Midbrain (tissue), 1 donor: ENCODE measurements around the gene ABI3BP.

Source experiments
- DNase-seq: peaks from one replicate; lab custom pipeline; 2025; lab: John Stamatoyannopoulos, UW

Gene ABI3BP

GRCh38 chr3:100834332-100834731, 158.9 kb downstream of the ABI3BP start:
- DNase-seq: no peak

- DNase-seq: peak; percentile 35
Observed at GRCh38 chr3:100833483-100833882, 159.7 kb downstream of the ABI3BP start.

- no peak for DNase-seq
Observed at GRCh38 chr3:100831629-100832028, 161.6 kb downstream of the ABI3BP start.

GRCh38 chr3:100830931-100831330, 162.3 kb downstream of the ABI3BP start:
- no peak for DNase-seq

GRCh38 chr3:100825574-100825973, 167.6 kb downstream of the ABI3BP start:
- no peak for DNase-seq

- no peak for DNase-seq
Observed at GRCh38 chr3:100815583-100815982, 177.6 kb downstream of the ABI3BP start.

GRCh38 chr3:100813828-100814227, 179.4 kb downstream of the ABI3BP start:
- DNase-seq: no peak

GRCh38 chr3:100811779-100812507, 181.3 kb downstream of the ABI3BP start:
- no peak for DNase-seq

- DNase-seq: no peak
Observed at GRCh38 chr3:100810671-100811070, 182.6 kb downstream of the ABI3BP start.

GRCh38 chr3:100804631-100805030, 188.6 kb downstream of the ABI3BP start:
- no peak for DNase-seq

GRCh38 chr3:100803711-100804110, 189.5 kb downstream of the ABI3BP start:
- no peak for DNase-seq

- DNase-seq: no peak
Observed at GRCh38 chr3:100802126-100802525, 191.1 kb downstream of the ABI3BP start.

GRCh38 chr3:100798012-100798411, 195.2 kb downstream of the ABI3BP start:
- no peak for DNase-seq

GRCh38 chr3:100796556-100796955, 196.7 kb downstream of the ABI3BP start:
- DNase-seq: no peak

GRCh38 chr3:100789579-100789978, 203.6 kb downstream of the ABI3BP start:
- no peak for DNase-seq

GRCh38 chr3:100783619-100784018, 209.6 kb downstream of the ABI3BP start:
- no peak for DNase-seq

- DNase-seq: no peak
Observed at GRCh38 chr3:100782906-100783305, 210.3 kb downstream of the ABI3BP start.

GRCh38 chr3:100782348-100782747, 210.9 kb downstream of the ABI3BP start:
- DNase-seq: no peak

- no peak for DNase-seq
Observed at GRCh38 chr3:100781301-100781700, 211.9 kb downstream of the ABI3BP start.

GRCh38 chr3:100780071-100780622, 213.1 kb downstream of the ABI3BP start:
- DNase-seq: no peak

GRCh38 chr3:100779480-100779879, 213.7 kb downstream of the ABI3BP start:
- DNase-seq: no peak

- no peak for DNase-seq
Observed at GRCh38 chr3:100777271-100777670, 215.9 kb downstream of the ABI3BP start.

GRCh38 chr3:100776746-100777145, 216.5 kb downstream of the ABI3BP start:
- DNase-seq: no peak
